GM18858 (cell line): ENCODE data around the gene VPS33A.
"Not testable (repeated sequence)": the region's sequence is repeated elsewhere in the genome, so short reads cannot be mapped to it uniquely, and the experiment has no call there.

Source experiments
- ATAC-seq: cut with Tn5 transposase; IDR thresholded peaks from one replicate; pipeline ENCODE4 v1.9.1; 2021; ENCODE audit not compliant: unreplicated experiment

The VPS33A gene

GRCh38 chr12:122266230-122266901, at the start of gene VPS33A:
TSS of gene VPS33A (minus strand) at chr12:122266494. CDS start at chr12:122266408, 86 bp downstream.
- ATAC-seq: peak; percentile 78

GRCh38 chr12:122312926-122313325, 46.6 kb upstream of the VPS33A start:
- ATAC-seq: no peak

DNA sequence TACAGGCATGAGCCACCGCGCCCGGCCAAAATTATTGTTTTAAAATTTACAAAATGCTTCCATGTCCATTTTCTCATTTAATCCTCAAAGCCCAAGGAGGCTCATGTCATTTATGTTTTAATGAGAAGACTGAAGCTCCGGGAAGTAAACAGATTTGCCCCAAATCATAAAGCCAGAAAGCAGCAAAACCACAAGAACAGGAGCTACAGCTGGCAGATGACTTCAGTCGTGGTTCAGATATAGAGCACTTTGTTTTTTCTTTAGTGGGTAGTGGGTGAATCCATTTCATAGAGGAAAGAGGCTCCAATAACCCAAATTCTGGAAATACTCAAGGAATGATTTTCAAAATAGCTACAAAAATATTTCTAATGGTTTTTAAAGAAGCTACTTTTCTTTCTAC, 45.4 kb upstream of the VPS33A start:
- no peak for ATAC-seq

GRCh38 chr12:122310626-122311333, 44.5 kb upstream of the VPS33A start:
- no peak for ATAC-seq

DNA sequence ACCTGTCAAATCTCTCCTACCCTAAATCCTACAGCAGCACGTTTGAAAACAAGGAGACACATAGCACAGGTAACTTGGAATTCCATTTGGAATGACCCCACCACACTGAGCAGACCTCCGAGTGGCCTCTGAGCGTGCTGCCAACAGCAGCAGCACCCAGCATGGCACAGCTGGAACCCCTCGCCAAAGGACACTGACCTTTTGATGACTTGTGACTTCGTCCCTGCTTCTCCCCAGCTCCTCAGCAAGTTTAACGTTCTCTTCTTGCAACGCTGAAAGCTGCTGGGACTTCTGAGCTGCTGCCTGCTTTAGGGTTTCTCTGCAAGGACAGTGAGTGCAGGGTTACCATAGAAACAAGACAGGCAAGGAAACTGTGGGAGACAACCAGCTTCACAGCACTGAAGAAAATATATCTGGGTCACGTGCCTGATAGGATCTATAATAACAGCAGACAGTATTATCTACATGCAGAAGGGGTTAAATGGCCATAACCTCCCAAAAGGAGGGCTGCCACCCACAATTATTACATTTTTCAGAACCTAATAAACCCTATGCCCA, 43.3 kb upstream of the VPS33A start:
- no peak for ATAC-seq

- ATAC-seq: no peak
Measured at GRCh38 chr12:122308811-122309210, 42.5 kb upstream of the VPS33A start.

DNA sequence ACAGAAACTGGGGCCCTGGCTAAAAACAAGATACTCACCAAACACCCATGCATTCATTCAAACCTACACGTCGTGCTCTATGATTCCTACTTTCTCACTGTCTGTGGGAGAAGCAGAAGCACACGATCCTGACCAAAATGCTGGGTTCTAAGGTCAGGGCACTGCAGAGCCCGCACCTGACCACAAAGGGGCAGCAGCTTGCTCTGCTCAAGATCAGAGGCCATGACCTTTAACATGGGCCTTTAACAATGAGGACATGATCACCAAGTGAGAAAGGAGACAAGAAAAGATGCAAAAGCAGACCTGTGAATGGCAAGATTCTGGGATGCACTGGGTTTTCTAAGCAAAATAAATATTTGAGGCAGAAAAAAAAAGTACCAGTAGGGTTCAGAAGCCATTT, 40.1 kb upstream of the VPS33A start:
- ATAC-seq: no peak

DNA sequence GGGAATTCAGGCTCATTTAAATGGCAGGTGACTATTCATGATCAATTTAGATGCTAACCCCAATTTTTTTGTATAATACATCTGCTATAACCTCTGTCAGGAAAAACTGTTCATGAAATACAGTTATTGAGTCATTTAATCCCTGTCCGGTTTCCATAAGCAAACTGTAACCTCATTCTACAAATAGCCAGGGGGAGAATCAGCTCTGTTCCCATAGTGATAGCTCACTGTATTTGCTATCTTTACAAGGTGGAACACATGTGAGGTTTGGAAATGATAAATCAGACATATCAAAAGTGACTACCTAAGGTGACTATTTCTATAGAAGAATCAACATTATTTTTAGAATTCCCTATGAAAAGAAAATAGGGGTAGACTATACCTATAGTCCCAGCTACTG, 38.6 kb upstream of the VPS33A start:
- ATAC-seq: no peak

GRCh38 chr12:122303068-122303467, 36.8 kb upstream of the VPS33A start:
- no peak for ATAC-seq

- ATAC-seq: no peak
Measured at GRCh38 chr12:122298071-122298748, 31.9 kb upstream of the VPS33A start.

DNA sequence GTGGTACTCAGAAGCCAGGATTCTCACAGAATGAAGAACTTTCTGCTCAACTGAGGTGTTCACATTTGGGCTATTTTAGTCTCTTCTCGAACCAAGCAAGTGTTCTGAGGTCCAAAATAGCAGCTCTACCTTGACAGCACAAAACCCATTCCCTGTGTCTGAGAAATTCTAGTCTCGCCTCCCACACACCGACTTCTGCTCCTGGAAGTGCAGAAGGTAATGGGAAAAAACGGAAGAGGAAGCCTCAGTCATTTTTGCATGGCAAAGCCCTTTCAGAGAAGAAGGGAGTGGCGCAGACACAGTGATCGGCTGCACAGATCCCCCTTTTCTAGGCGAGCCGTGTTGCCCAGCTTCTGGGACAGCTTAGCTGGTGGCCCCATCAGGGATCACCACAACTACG, 31.2 kb upstream of the VPS33A start:
- ATAC-seq: no peak

GRCh38 chr12:122295877-122296276, 29.6 kb upstream of the VPS33A start:
- no peak for ATAC-seq

GRCh38 chr12:122293081-122293480, 26.8 kb upstream of the VPS33A start:
- ATAC-seq: no peak

GRCh38 chr12:122291431-122291830, 25.1 kb upstream of the VPS33A start:
- no peak for ATAC-seq

GRCh38 chr12:122283680-122284079, 17.4 kb upstream of the VPS33A start:
- no peak for ATAC-seq

DNA sequence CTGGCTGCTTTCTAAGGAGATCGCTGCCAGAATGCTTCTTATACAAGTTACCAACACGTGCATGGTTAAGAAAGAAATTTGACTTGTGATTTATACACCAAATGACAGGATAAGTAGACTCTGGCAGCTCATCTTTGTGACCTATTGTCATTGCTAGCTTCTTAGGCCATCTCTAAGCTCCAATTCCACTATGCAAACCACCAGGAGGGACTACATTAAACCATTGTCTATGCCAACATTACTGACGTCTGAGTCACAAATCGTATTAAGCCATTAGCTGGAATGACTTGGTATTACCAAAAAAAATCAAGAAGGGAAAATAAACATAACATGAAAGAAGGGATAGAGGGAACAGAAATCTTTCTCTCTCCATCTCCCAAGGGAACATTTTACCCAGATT, 15.8 kb upstream of the VPS33A start:
- ATAC-seq: no peak

- no peak for ATAC-seq
Measured at GRCh38 chr12:122276242-122276641, 9.9 kb upstream of the VPS33A start.

DNA sequence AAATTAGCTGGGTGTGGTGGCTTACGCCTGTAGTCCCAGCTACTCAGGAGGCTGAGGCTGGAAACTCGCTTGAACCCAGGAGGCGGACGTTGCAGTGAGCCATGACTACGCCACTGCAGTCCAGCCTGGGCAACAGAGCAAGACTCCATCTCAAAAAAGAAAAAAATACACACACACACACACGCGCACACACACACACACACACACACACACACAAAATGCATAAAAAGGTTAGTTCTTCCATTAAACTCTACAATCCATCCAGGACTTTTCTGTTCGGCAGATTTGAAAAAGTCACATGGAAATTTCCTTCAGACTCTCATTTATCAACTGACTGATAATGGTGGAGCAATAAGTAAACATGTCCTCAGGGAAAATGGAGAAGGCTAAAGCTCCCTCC, 9.2 kb upstream of the VPS33A start:
- no peak for ATAC-seq

DNA sequence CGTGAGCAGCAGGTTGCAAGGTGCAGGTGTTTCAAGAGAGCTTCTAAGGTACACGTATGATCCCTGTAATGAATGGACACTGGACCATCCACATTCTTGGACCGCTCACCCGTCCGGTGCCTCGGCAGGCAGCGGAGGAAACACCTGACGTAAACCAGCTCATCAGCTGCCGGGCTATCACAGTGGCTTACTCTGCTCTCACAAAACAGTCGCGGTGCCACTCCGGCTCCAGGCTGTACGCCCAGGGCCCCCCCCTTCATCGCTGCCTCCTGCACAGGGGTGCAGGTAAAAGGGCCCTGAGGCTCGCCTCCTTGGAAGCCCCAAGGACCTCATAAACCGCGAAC, 436 bp downstream of the VPS33A start:
- peak; percentile 20 for ATAC-seq

- no peak for ATAC-seq
Measured at GRCh38 chr12:122265476-122265875, 818 bp downstream of the VPS33A start.

- ATAC-seq: not testable (repeated sequence)
Measured at GRCh38 chr12:122260735-122261134, 5.6 kb downstream of the VPS33A start.

DNA sequence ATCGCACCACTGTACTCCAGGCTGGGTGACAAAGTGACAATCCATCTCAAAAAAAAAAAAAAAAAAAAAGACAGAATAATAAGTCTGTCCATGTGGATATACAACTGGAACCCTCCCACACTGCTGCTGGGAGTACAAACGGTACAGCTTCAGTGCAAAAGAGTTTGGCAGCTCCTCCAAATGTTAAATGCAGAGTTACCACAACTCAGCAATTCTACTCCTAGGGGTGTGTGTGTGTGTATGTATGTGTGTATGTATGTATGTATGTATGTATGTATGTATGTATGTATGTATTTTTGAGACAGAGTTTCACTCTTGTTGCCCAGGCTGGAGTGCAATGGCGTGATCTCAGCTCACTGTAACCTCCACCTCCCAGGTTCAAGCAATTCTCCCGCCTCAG, 7.4 kb downstream of the VPS33A start:
- not testable (repeated sequence) for ATAC-seq
